SU-DHL-6 (cell line): ENCODE data around the gene DDX51.

Experiments used
- H2AFZ ChIP-seq: fragments of 200-600 bp; sonication (generic); 2 replicates; pipeline ENCODE4 v1.6.1; 2014; ENCODE audit warnings: low read depth, mild to moderate bottlenecking, moderate library complexity, mixed read lengths, antibody characterized with exemption, low read length; ENCODE audit not compliant: severe bottlenecking
- H3F3A ChIP-seq: fragments of 200-600 bp; shearing (Covaris generic); 2 replicates; pipeline ENCODE4 v1.6.0; 2016; ENCODE audit warnings: antibody characterized with exemption, mild to moderate bottlenecking; ENCODE audit not compliant: insufficient read depth
- H3K27ac ChIP-seq: fragments of 200-600 bp; sonication (generic); 2 replicates; pipeline ENCODE4 v1.5.1; 2016; ENCODE audit warnings: low read depth, mild to moderate bottlenecking, low read length, moderate library complexity, mixed read lengths
- H3K27me3 ChIP-seq: fragments of 200-600 bp; sonication (generic), shearing (Covaris generic); 2 replicates; pipeline ENCODE4 v1.6.0; 2014; ENCODE audit warnings: mild to moderate bottlenecking, low read length
- H3K36me3 ChIP-seq: fragments of 200-600 bp; sonication (generic); 2 replicates; pipeline ENCODE4 v1.6.1; 2014; ENCODE audit warnings: mild to moderate bottlenecking, low read length, mixed read lengths
- H3K4me2 ChIP-seq: fragments of 300-600, 200-600 bp; shearing (Covaris generic), sonication (generic); 2 replicates; pipeline ENCODE4 v1.6.0; 2014; ENCODE audit warnings: low read length, low read depth, mild to moderate bottlenecking; ENCODE audit not compliant: poor library complexity, severe bottlenecking
- H3K4me3 ChIP-seq: fragments of 200-600 bp; sonication (generic); 2 replicates; pipeline ENCODE4 v1.5.1; 2014; ENCODE audit warnings: antibody characterized with exemption, low read length, mild to moderate bottlenecking, mixed read lengths; ENCODE audit not compliant: insufficient read depth, poor library complexity, severe bottlenecking
- H3K79me2 ChIP-seq: fragments of 200-600 bp; sonication (generic); 2 replicates; pipeline ENCODE4 v1.6.1; 2014; ENCODE audit warnings: mild to moderate bottlenecking, low read length, moderate library complexity; ENCODE audit not compliant: insufficient read depth
- H3K9ac ChIP-seq: fragments of 200-600 bp; sonication (generic); 2 replicates; pipeline ENCODE4 v1.7.0; 2014; ENCODE audit warnings: mild to moderate bottlenecking, low read length
- H3K9me2 ChIP-seq: fragments of 200-600 bp; sonication (generic); replicated peaks from 2 replicates; pipeline ENCODE4 v1.6.1; 2014; ENCODE audit warnings: low read length; ENCODE audit not compliant: insufficient read depth
- H3K9me3 ChIP-seq: fragments of 200-600 bp; sonication (generic); 2 replicates; pipeline ENCODE4 v1.6.1; 2014; ENCODE audit warnings: low read length, mixed read lengths; ENCODE audit not compliant: insufficient read depth
- H4K20me1 ChIP-seq: fragments of 200-600 bp; sonication (generic); 2 replicates; pipeline ENCODE4 v1.6.1; 2014; ENCODE audit warnings: low read depth, mild to moderate bottlenecking, antibody characterized with exemption, low read length, moderate library complexity, mixed read lengths
- CTCF ChIP-seq: fragments of 200-600 bp; sonication (generic); IDR thresholded peaks from one replicate; pipeline ENCODE4 v1.5.1; 2017; ENCODE audit warnings: antibody characterized with exemption, mild to moderate bottlenecking, low read length, moderate library complexity; ENCODE audit not compliant: insufficient read depth, poor library complexity, severe bottlenecking
- EZH2phosphoT487 ChIP-seq: fragments of 200-600 bp; sonication (generic), shearing (Covaris generic); conservative IDR thresholded peaks from 2 replicates; pipeline ENCODE4 v1.6.1; 2018; ENCODE audit warnings: mild to moderate bottlenecking, antibody characterized with exemption, low read length, moderate library complexity, mixed read lengths

Gene DDX51

GRCh38 chr12:132146098-132146497 lies 2.0 kb upstream of the DDX51 start:
- Histone ChIP-seq H3K4me3 (no peak overlapping the region), H3K27ac (no peak overlapping the region), H3K79me2 (peaks cover 41% of the 10 kb centered on the region), H2AFZ (no peak overlapping the region), H3K9me3 (no peaks in the 10 kb centered on the region), H3K9me2 (no peaks in the 10 kb centered on the region), H3F3A (no peaks in the 10 kb centered on the region), H3K36me3 (no peaks in the 10 kb centered on the region), H3K27me3 (no peaks in the 10 kb centered on the region), H3K4me2 (no peak overlapping the region), H3K9ac (no peak overlapping the region), H4K20me1 (no peaks in the 10 kb centered on the region)
- TF ChIP-seq EZH2phosphoT487 = no peak
- TF ChIP-seq CTCF = no peak

- Histone ChIP-seq H3K9me2 (no peaks in the 10 kb centered on the region), H3F3A (no peaks in the 10 kb centered on the region), H4K20me1 (no peaks in the 10 kb centered on the region), H3K9me3 (no peaks in the 10 kb centered on the region), H3K4me2 (peak overlapping the region; percentile 62), H3K9ac (peak overlapping the region; percentile 88), H3K79me2 (peaks cover 41% of the 10 kb centered on the region), H3K27ac (no peak overlapping the region), H3K36me3 (no peaks in the 10 kb centered on the region), H3K27me3 (no peaks in the 10 kb centered on the region), H3K4me3 (peak overlapping the region; percentile 96), H2AFZ (no peak overlapping the region)
- TF ChIP-seq CTCF (no peak), EZH2phosphoT487 (no peak)
Measured at GRCh38 chr12:132145334-132145733, 1.2 kb upstream of the DDX51 start.

GRCh38 chr12:132144810-132145168 lies 670 bp upstream of the DDX51 start:
- H2AFZ ChIP-seq = peak overlapping the region; percentile 57

More at GRCh38 chr12:132144810-132145168, 670 bp upstream of the DDX51 start:
- Histone ChIP-seq H3K9me3 (no peaks in the 10 kb centered on the region), H3K9ac (peak overlapping the region; percentile 88), H3K27ac (no peak overlapping the region), H3K36me3 (no peaks in the 10 kb centered on the region), H3K4me3 (peak overlapping the region; percentile 96), H3F3A (no peaks in the 10 kb centered on the region), H3K79me2 (peaks cover 41% of the 10 kb centered on the region), H3K27me3 (no peaks in the 10 kb centered on the region), H3K4me2 (peak overlapping the region; percentile 62), H3K9me2 (no peaks in the 10 kb centered on the region), H4K20me1 (no peaks in the 10 kb centered on the region)
- TF ChIP-seq CTCF (no peak), EZH2phosphoT487 (no peak)
